Measurements from ENCODE around the gene RBBP7. TPM values are rescaled to one million over a fixed set of nuclear protein-coding genes. Genes with fewer than 3 reads are reported as not detected.

RBBP7 gene
- total RNA-seq, 1 donor from 2014 or later: 80.6 TPM

GRCh38 chrX:16832301-16832700, 37.9 kb downstream of the RBBP7 start:
- DNase-seq (ENCODE audit: low read depth): no peak
- no peak for TF ChIP-seq CTCF (IDR thresholded peaks at IDR 0.05; ENCODE audit: insufficient read depth, low read length, poor library complexity, severe bottlenecking)
- H3K36me3 ChIP-seq (ENCODE audit: control insufficient read depth, insufficient read depth, low read length): peaks cover 1% of the 10 kb centered on the region
- no peaks in the 10 kb centered on the region for H3K27me3 ChIP-seq (ENCODE audit: control insufficient read depth, insufficient read depth, low read length)
- H3K4me3 ChIP-seq (ENCODE audit: low read depth, low read length): no peak overlapping the region

- no peak for TF ChIP-seq CTCF (IDR thresholded peaks at IDR 0.05; ENCODE audit: insufficient read depth, low read length, poor library complexity, severe bottlenecking)
- Histone ChIP-seq H3K36me3 (ENCODE audit: control insufficient read depth, insufficient read depth, low read length) (peaks cover 1% of the 10 kb centered on the region), H3K4me3 (ENCODE audit: low read depth, low read length) (no peak overlapping the region), H3K27me3 (ENCODE audit: control insufficient read depth, insufficient read depth, low read length) (no peaks in the 10 kb centered on the region)
- DNase-seq (ENCODE audit: low read depth): no peak
Observed at GRCh38 chrX:16828124-16828908, 41.8 kb downstream of the RBBP7 start.

- no peak for TF ChIP-seq CTCF (IDR thresholded peaks at IDR 0.05; ENCODE audit: insufficient read depth, low read length, poor library complexity, severe bottlenecking)
- Histone ChIP-seq H3K27me3 (ENCODE audit: control insufficient read depth, insufficient read depth, low read length) (no peaks in the 10 kb centered on the region), H3K36me3 (ENCODE audit: control insufficient read depth, insufficient read depth, low read length) (no peaks in the 10 kb centered on the region), H3K4me3 (ENCODE audit: low read depth, low read length) (no peak overlapping the region)
- no peak for DNase-seq (ENCODE audit: low read depth)
Observed at GRCh38 chrX:16827225-16827624, 42.9 kb downstream of the RBBP7 start.

- Histone ChIP-seq H3K4me3 (ENCODE audit: low read depth, low read length) (no peak overlapping the region), H3K36me3 (ENCODE audit: control insufficient read depth, insufficient read depth, low read length) (no peaks in the 10 kb centered on the region), H3K27me3 (ENCODE audit: control insufficient read depth, insufficient read depth, low read length) (no peaks in the 10 kb centered on the region)
- peak; percentile 40 for TF ChIP-seq CTCF (IDR thresholded peaks at IDR 0.05; ENCODE audit: insufficient read depth, low read length, poor library complexity, severe bottlenecking)
- no peak for DNase-seq (ENCODE audit: low read depth)
Observed at GRCh38 chrX:16826207-16826606, 44.0 kb downstream of the RBBP7 start.

- TF ChIP-seq CTCF (IDR thresholded peaks at IDR 0.05; ENCODE audit: insufficient read depth, low read length, poor library complexity, severe bottlenecking): no peak
- Histone ChIP-seq H3K36me3 (ENCODE audit: control insufficient read depth, insufficient read depth, low read length) (no peaks in the 10 kb centered on the region), H3K4me3 (ENCODE audit: low read depth, low read length) (no peak overlapping the region), H3K27me3 (ENCODE audit: control insufficient read depth, insufficient read depth, low read length) (no peaks in the 10 kb centered on the region)
- no peak for DNase-seq (ENCODE audit: low read depth)
Observed at GRCh38 chrX:16825264-16826035, 44.7 kb downstream of the RBBP7 start.

Measured in kidney epithelial cell (primary cell).